ENCODE data around the gene ATP2B2.

ATP2B2 gene

DNA sequence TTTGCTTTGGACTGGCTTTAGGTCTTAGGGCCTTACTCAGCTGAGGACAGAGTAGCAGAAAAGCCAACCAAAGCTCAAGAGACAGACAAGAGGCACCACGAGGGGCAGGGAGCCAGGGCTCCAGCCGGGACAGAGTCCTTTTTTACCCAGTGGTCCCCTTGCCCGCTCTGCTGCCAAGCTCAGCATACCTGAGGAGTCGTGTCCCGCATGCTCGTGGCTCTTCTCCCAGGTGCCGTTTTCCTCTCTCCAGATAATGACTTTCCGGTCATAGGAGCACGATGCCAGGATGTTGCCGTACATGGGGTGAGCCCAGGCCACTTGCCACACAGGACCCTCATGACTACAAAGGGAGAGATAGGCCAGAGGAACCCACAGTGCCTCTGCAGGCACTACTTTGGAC lies 193.0 kb downstream of the ATP2B2 start:
- no peaks in the 10 kb centered on the region for H3K9me3 ChIP-seq (ENCODE audit: control insufficient read depth, low read length)
- H3K27ac ChIP-seq (ENCODE audit: insufficient read depth, low read length, poor library complexity, severe bottlenecking) = no peak overlapping the region
- no peaks in the 10 kb centered on the region for H3K27me3 ChIP-seq (replicated peaks; ENCODE audit: control insufficient read depth, insufficient read depth, low read length, poor library complexity, severe bottlenecking)
- peaks cover 72% of the 10 kb centered on the region for H3K36me3 ChIP-seq (ENCODE audit: control insufficient read depth, insufficient read depth, low read length)
- DNase-seq = no peak
- no peaks in the 10 kb centered on the region for H3K4me1 ChIP-seq (ENCODE audit: control insufficient read depth, insufficient read depth, low read length, poor library complexity, severe bottlenecking)
- H3K4me3 ChIP-seq (ENCODE audit: insufficient read depth, low read depth, low read length, poor library complexity, severe bottlenecking) = no peak overlapping the region

DNA sequence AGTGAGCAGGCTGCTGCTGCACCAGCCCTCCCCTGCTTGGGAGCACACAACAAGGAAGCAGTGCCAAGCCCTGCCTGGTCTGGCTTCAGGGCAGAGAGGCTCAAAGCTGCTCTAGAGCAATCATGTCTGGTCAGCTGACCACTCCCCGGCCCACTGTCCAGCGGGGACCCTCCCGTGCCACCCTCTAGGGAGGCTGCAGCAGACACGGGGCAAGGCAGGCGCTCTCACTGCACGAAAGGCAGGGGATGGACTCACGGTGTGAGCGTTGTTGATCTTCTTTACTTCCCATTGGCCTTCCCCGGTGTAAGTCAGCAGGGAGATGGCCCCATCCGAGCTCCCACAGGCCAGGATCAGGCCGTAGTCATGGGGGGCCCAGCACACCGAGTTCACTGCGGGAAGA lies 193.7 kb downstream of the ATP2B2 start:
- H3K27ac ChIP-seq (ENCODE audit: insufficient read depth, low read length, poor library complexity, severe bottlenecking) = no peak overlapping the region
- no peaks in the 10 kb centered on the region for H3K27me3 ChIP-seq (replicated peaks; ENCODE audit: control insufficient read depth, insufficient read depth, low read length, poor library complexity, severe bottlenecking)
- no peaks in the 10 kb centered on the region for H3K4me1 ChIP-seq (ENCODE audit: control insufficient read depth, insufficient read depth, low read length, poor library complexity, severe bottlenecking)
- H3K9me3 ChIP-seq (ENCODE audit: control insufficient read depth, low read length) = no peaks in the 10 kb centered on the region
- DNase-seq = no peak
- H3K36me3 ChIP-seq (ENCODE audit: control insufficient read depth, insufficient read depth, low read length) = peaks cover 73% of the 10 kb centered on the region
- H3K4me3 ChIP-seq (ENCODE audit: insufficient read depth, low read depth, low read length, poor library complexity, severe bottlenecking) = no peak overlapping the region

DNA sequence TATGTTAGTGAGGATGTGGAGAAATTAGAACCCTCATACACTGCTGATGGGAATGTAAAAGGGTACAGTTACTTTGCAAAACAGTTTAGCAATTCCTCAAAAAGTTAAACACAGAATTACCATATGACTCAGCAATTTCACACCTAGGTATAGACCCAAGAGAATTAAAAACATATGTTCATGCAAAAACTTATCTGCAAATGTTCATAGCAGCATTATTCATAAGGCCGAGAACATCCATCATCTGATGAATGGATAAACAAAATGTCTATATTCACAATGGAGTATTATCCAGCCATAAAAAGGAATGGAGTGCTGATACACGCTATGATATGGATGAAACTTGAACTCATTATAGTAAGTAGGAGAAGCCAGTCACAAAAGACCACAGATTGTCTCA lies 194.8 kb downstream of the ATP2B2 start:
- Histone ChIP-seq H3K9me3 (ENCODE audit: control insufficient read depth, low read length) (no peaks in the 10 kb centered on the region), H3K4me1 (ENCODE audit: control insufficient read depth, insufficient read depth, low read length, poor library complexity, severe bottlenecking) (no peaks in the 10 kb centered on the region), H3K27ac (ENCODE audit: insufficient read depth, low read length, poor library complexity, severe bottlenecking) (no peak overlapping the region), H3K27me3 (replicated peaks; ENCODE audit: control insufficient read depth, insufficient read depth, low read length, poor library complexity, severe bottlenecking) (no peaks in the 10 kb centered on the region), H3K36me3 (ENCODE audit: control insufficient read depth, insufficient read depth, low read length) (peaks cover 75% of the 10 kb centered on the region), H3K4me3 (ENCODE audit: insufficient read depth, low read depth, low read length, poor library complexity, severe bottlenecking) (no peak overlapping the region)
- no peak for DNase-seq

DNA sequence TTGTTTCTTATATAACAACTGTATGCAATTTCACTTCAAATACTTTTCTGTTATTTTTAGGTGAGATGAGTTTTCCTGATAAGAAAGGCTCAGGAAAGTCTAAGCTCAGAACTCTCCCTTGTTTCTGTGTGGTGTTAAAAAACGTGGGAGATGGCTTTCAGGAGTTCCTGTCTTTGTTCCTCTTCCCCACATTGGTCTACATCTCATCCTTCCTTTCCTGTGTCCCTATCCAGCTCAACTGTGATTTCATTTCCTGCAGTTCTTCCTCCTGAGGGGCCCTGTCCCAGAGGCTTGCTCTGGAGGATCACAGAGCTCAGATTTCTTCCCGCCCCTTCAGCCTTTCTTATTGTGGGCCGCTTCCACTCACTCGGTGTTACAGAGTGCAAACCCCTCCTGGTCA lies 195.7 kb downstream of the ATP2B2 start:
- Histone ChIP-seq H3K27me3 (replicated peaks; ENCODE audit: control insufficient read depth, insufficient read depth, low read length, poor library complexity, severe bottlenecking) (no peaks in the 10 kb centered on the region), H3K9me3 (ENCODE audit: control insufficient read depth, low read length) (no peaks in the 10 kb centered on the region), H3K36me3 (ENCODE audit: control insufficient read depth, insufficient read depth, low read length) (peaks cover 77% of the 10 kb centered on the region), H3K4me1 (ENCODE audit: control insufficient read depth, insufficient read depth, low read length, poor library complexity, severe bottlenecking) (no peaks in the 10 kb centered on the region), H3K27ac (ENCODE audit: insufficient read depth, low read length, poor library complexity, severe bottlenecking) (no peak overlapping the region), H3K4me3 (ENCODE audit: insufficient read depth, low read depth, low read length, poor library complexity, severe bottlenecking) (no peak overlapping the region)
- DNase-seq = no peak

DNA sequence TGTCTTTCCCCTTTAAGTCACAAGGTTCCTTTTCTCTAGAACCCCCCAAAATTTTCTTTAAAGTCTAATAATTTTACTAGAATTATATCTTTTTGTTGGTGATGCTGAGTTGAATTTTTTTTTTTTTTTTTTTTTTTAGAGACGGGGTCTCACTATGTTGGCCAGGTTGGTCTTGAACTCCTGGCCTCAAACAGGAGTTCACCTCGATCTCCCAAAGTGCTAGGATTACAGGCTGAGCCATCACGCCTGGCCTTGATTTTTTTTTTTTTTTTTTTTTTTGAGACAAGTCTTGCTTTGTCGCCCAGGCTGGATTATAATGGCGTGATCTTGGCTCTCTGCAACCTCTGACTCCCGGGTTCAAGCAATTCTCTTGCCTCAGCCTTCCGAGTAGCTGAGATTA lies 196.7 kb downstream of the ATP2B2 start:
- H3K4me1 ChIP-seq (ENCODE audit: control insufficient read depth, insufficient read depth, low read length, poor library complexity, severe bottlenecking) = no peaks in the 10 kb centered on the region
- no peak overlapping the region for H3K4me3 ChIP-seq (ENCODE audit: insufficient read depth, low read depth, low read length, poor library complexity, severe bottlenecking)
- H3K36me3 ChIP-seq (ENCODE audit: control insufficient read depth, insufficient read depth, low read length) = peaks cover 77% of the 10 kb centered on the region
- no peaks in the 10 kb centered on the region for H3K9me3 ChIP-seq (ENCODE audit: control insufficient read depth, low read length)
- DNase-seq = no peak
- H3K27me3 ChIP-seq (replicated peaks; ENCODE audit: control insufficient read depth, insufficient read depth, low read length, poor library complexity, severe bottlenecking) = no peaks in the 10 kb centered on the region
- no peak overlapping the region for H3K27ac ChIP-seq (ENCODE audit: insufficient read depth, low read length, poor library complexity, severe bottlenecking)

DNA sequence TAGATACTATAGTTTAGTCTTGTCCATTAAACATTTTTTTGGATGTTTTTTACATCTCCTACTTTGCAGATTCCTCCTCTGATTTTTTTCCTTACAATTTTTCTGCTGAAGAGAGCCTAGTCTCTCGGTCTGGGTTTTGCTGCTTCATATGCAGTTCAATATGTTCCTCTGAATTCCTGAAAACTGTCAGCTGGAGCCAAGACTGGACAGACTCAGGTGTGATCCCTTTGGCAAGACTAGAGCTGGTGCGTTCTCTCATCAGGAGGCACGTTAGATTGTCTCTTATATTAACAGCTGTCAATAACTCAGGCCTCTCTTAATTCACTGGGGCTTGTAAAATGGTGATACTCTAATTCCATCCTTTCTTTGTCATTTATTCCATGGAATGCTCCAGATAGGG lies 199.2 kb downstream of the ATP2B2 start:
- DNase-seq = no peak
- Histone ChIP-seq H3K27me3 (replicated peaks; ENCODE audit: control insufficient read depth, insufficient read depth, low read length, poor library complexity, severe bottlenecking) (no peaks in the 10 kb centered on the region), H3K4me3 (ENCODE audit: insufficient read depth, low read depth, low read length, poor library complexity, severe bottlenecking) (no peak overlapping the region), H3K36me3 (ENCODE audit: control insufficient read depth, insufficient read depth, low read length) (peaks cover 76% of the 10 kb centered on the region), H3K4me1 (ENCODE audit: control insufficient read depth, insufficient read depth, low read length, poor library complexity, severe bottlenecking) (no peaks in the 10 kb centered on the region), H3K27ac (ENCODE audit: insufficient read depth, low read length, poor library complexity, severe bottlenecking) (no peak overlapping the region), H3K9me3 (ENCODE audit: control insufficient read depth, low read length) (no peaks in the 10 kb centered on the region)

DNA sequence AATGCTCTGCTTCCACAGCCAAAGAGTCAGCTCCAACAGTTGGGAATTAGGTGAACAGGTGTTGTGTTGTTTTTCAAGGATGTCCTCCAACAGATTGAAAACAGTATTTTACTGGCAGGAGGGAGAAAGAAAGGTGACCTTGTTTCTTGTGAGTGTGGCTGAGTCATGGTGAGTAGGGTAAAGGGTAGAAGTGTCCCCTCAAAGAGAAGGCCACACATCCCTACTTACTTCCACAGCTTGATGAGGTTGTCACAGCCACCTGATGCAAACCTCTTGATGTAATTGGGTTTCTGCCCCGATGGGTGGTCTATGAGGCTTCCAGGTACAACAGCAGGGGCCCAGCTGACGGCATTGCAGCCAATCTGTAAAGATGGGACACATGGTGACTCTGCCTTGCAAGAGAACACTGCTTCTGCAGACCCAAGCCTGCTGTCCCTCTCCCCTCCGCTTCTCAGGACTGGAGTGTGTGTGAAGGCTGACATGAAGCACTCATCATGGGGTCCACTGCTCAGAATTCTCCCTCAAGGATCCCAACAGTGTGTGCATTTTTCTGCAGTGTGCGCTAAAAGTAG lies 200.0 kb downstream of the ATP2B2 start:
- no peak overlapping the region for H3K27ac ChIP-seq (ENCODE audit: insufficient read depth, low read length, poor library complexity, severe bottlenecking)
- peaks cover 76% of the 10 kb centered on the region for H3K36me3 ChIP-seq (ENCODE audit: control insufficient read depth, insufficient read depth, low read length)
- no peak for DNase-seq
- no peaks in the 10 kb centered on the region for H3K4me1 ChIP-seq (ENCODE audit: control insufficient read depth, insufficient read depth, low read length, poor library complexity, severe bottlenecking)
- no peaks in the 10 kb centered on the region for H3K9me3 ChIP-seq (ENCODE audit: control insufficient read depth, low read length)
- no peaks in the 10 kb centered on the region for H3K27me3 ChIP-seq (replicated peaks; ENCODE audit: control insufficient read depth, insufficient read depth, low read length, poor library complexity, severe bottlenecking)
- no peak overlapping the region for H3K4me3 ChIP-seq (ENCODE audit: insufficient read depth, low read depth, low read length, poor library complexity, severe bottlenecking)

DNA sequence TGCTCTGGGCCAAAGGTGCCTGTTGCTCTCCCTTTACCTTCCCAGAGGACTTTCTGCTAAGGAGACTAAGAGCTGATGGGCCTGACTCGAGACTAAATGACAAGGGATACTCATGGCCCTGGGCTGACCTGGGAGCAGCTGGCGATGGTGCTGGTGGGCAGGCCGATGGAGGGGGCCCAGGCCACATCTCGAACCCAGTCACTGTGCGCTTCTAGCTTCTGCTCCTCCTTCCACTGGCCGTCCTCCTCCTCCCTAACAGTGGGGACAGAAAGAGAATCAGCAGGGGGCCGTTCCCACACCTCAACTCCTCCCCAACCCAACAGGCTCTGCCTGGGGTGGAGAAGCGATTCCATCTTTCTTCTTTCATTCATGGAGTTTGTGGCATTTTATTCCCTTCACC lies 200.5 kb downstream of the ATP2B2 start:
- DNase-seq = no peak
- no peaks in the 10 kb centered on the region for H3K9me3 ChIP-seq (ENCODE audit: control insufficient read depth, low read length)
- H3K27me3 ChIP-seq (replicated peaks; ENCODE audit: control insufficient read depth, insufficient read depth, low read length, poor library complexity, severe bottlenecking) = no peaks in the 10 kb centered on the region
- H3K36me3 ChIP-seq (ENCODE audit: control insufficient read depth, insufficient read depth, low read length) = peaks cover 76% of the 10 kb centered on the region
- H3K4me1 ChIP-seq (ENCODE audit: control insufficient read depth, insufficient read depth, low read length, poor library complexity, severe bottlenecking) = no peaks in the 10 kb centered on the region
- no peak overlapping the region for H3K27ac ChIP-seq (ENCODE audit: insufficient read depth, low read length, poor library complexity, severe bottlenecking)
- H3K4me3 ChIP-seq (ENCODE audit: insufficient read depth, low read depth, low read length, poor library complexity, severe bottlenecking) = no peak overlapping the region

DNA sequence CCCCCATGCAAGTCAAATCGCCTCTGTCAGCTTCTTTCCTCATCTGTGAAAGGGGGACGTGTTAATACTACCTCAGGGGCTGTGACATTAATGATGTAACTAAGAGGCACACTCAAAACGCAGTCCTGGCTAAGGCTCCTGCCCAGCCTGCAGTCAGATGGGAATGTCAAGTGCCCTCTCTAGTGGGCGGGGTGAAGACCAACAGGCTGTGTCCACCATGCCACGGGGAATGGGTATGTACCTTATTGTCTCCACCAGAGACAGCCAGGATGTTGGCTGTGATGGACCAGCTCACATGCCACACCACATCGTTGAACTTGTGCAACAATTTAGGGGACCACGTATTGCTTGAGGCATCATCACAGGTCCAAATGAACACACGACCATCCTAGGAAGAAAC lies 201.6 kb downstream of the ATP2B2 start:
- no peak overlapping the region for H3K27ac ChIP-seq (ENCODE audit: insufficient read depth, low read length, poor library complexity, severe bottlenecking)
- H3K4me3 ChIP-seq (ENCODE audit: insufficient read depth, low read depth, low read length, poor library complexity, severe bottlenecking) = no peak overlapping the region
- H3K36me3 ChIP-seq (ENCODE audit: control insufficient read depth, insufficient read depth, low read length) = peaks cover 83% of the 10 kb centered on the region
- H3K27me3 ChIP-seq (replicated peaks; ENCODE audit: control insufficient read depth, insufficient read depth, low read length, poor library complexity, severe bottlenecking) = no peaks in the 10 kb centered on the region
- no peaks in the 10 kb centered on the region for H3K9me3 ChIP-seq (ENCODE audit: control insufficient read depth, low read length)
- DNase-seq = no peak
- H3K4me1 ChIP-seq (ENCODE audit: control insufficient read depth, insufficient read depth, low read length, poor library complexity, severe bottlenecking) = peaks cover 4% of the 10 kb centered on the region

DNA sequence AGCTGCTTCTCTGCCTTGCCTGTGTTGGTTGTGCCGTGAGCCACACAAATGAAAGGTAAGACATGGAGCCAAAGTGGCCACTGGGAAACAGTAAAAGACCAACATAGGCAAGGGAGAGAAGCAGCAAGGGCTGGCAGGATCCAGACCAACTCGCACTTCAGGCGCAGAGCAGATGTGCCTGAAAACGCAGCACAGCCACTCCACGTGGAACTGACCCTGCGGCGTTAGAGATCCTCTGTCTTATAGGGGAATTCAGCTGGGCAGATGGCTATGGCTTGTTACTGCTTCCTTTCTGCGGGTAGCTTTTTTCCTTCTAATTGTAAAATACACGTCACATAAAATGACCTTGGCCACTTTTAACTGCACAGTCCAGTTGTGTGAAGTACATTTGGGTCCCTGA lies 202.3 kb downstream of the ATP2B2 start:
- Histone ChIP-seq H3K4me3 (ENCODE audit: insufficient read depth, low read depth, low read length, poor library complexity, severe bottlenecking) (no peak overlapping the region), H3K4me1 (ENCODE audit: control insufficient read depth, insufficient read depth, low read length, poor library complexity, severe bottlenecking) (peaks cover 4% of the 10 kb centered on the region), H3K36me3 (ENCODE audit: control insufficient read depth, insufficient read depth, low read length) (peaks cover 81% of the 10 kb centered on the region), H3K27ac (ENCODE audit: insufficient read depth, low read length, poor library complexity, severe bottlenecking) (no peak overlapping the region), H3K9me3 (ENCODE audit: control insufficient read depth, low read length) (no peaks in the 10 kb centered on the region), H3K27me3 (replicated peaks; ENCODE audit: control insufficient read depth, insufficient read depth, low read length, poor library complexity, severe bottlenecking) (no peaks in the 10 kb centered on the region)
- no peak for DNase-seq

DNA sequence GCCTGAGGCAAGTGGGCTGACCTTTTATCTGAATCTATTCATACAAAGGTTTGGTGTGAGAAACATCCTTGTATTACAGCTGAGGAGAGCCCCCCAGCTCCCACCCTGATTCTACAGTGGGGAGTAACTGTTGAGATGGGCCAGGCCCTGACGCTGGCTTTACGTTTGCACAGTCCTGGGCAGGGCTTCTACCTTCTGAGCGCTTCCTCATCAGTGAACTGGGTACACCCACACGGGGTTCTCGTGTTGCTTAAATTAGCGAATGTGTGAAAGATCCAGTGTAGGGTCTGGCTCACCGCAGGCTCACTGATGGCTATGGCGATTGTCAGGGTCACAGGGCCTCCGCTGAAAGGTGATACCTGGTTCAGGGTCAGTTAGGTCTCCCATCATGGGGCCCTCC lies 205.3 kb downstream of the ATP2B2 start:
- no peak for DNase-seq
- peaks cover 4% of the 10 kb centered on the region for H3K4me1 ChIP-seq (ENCODE audit: control insufficient read depth, insufficient read depth, low read length, poor library complexity, severe bottlenecking)
- no peak overlapping the region for H3K4me3 ChIP-seq (ENCODE audit: insufficient read depth, low read depth, low read length, poor library complexity, severe bottlenecking)
- no peaks in the 10 kb centered on the region for H3K9me3 ChIP-seq (ENCODE audit: control insufficient read depth, low read length)
- H3K27me3 ChIP-seq (replicated peaks; ENCODE audit: control insufficient read depth, insufficient read depth, low read length, poor library complexity, severe bottlenecking) = no peaks in the 10 kb centered on the region
- peaks cover 63% of the 10 kb centered on the region for H3K36me3 ChIP-seq (ENCODE audit: control insufficient read depth, insufficient read depth, low read length)
- no peak overlapping the region for H3K27ac ChIP-seq (ENCODE audit: insufficient read depth, low read length, poor library complexity, severe bottlenecking)

Data from effector memory CD4-positive, alpha-beta T cell (primary cell).